HepG2 (cell line): ENCODE data around the gene CDR2L. TPM values are rescaled to one million over a fixed set of nuclear protein-coding genes. Genes with fewer than 3 reads are reported as not detected.
A peak's percentile ranks its signal among the peaks of the same experiment; 100 is the strongest.

Experiments
- EP300 ChIP-seq, 3 experiments: sonication (generic) in 1 of 3; formaldehyde crosslinking in 1 of 3; IDR thresholded peaks; 2 replicates each; pipeline versions ENCODE4 v1.5.1 to v1.6.1; 2011 to 2020; ENCODE audit warnings: low read depth in 2 of 3, low read length in 2 of 3, borderline replicate concordance in 1 of 3, improper control_type of control experiment in 1 of 3, mild to moderate bottlenecking in 1 of 3, missing genetic modification reagents in 1 of 3, moderate library complexity in 1 of 3
- FLYWCH1 ChIP-seq: sonication (generic); formaldehyde crosslinking; IDR thresholded peaks from 2 replicates; pipeline ENCODE4 v1.8.1; 2023; ENCODE audit warnings: mild to moderate bottlenecking, missing genetic modification reagents
- HOXD1 ChIP-seq: sonication (generic); formaldehyde crosslinking; IDR thresholded peaks from 2 replicates; pipeline ENCODE4 v1.5.0; 2020; ENCODE audit warnings: missing genetic modification reagents
- NR2F1 ChIP-seq, 2 experiments: fragments of 450-650 bp in 1 of 2; formaldehyde crosslinking in 1 of 2; IDR thresholded peaks; 2 replicates each; pipeline versions ENCODE4 v1.5.0 to v1.6.1; 2016 to 2020; ENCODE audit warnings: mild to moderate bottlenecking in 1 of 2, missing compliant biosample characterization in 1 of 2, missing genetic modification reagents in 1 of 2, moderate library complexity in 1 of 2
- RFXANK ChIP-seq: IDR thresholded peaks from 2 replicates; pipeline ENCODE4 v1.6.1; 2016
- ZNF264 ChIP-seq: sonication (generic); formaldehyde crosslinking; IDR thresholded peaks from 2 replicates; pipeline ENCODE4 v1.4.0; 2020; ENCODE audit warnings: missing genetic modification reagents
- ZNF337 ChIP-seq: sonication (generic); formaldehyde crosslinking; IDR thresholded peaks from 2 replicates; pipeline ENCODE4 v1.5.1; 2020; ENCODE audit warnings: missing genetic modification reagents, low read depth, mild to moderate bottlenecking, borderline replicate concordance
- ZNF33A ChIP-seq: sonication (generic); formaldehyde crosslinking; IDR thresholded peaks from 2 replicates; pipeline ENCODE4 v1.5.1; 2020; ENCODE audit warnings: missing genetic modification reagents, mild to moderate bottlenecking, moderate library complexity, borderline replicate concordance
- ZNF367 ChIP-seq: sonication (generic); formaldehyde crosslinking; IDR thresholded peaks from 2 replicates; pipeline ENCODE4 v1.4.0; 2020; ENCODE audit warnings: missing genetic modification reagents, borderline replicate concordance
- ZXDC ChIP-seq: sonication (generic); formaldehyde crosslinking; IDR thresholded peaks from 2 replicates; pipeline ENCODE4 v1.5.0; 2020; ENCODE audit warnings: mild to moderate bottlenecking, missing genetic modification reagents
- polyA plus RNA-seq, 8 experiments: library from polyadenylated mRNA; depleted of rRNA in 3 of 8; stranded (reverse) in 7 of 8; unstranded in 1 of 8; fragments of >200 nt; fragmentation: Illumina TruSeq in 4 of 8; extraction: Trizol in 4 of 8; gene quantifications; 2 replicates each; pipeline versions ENCODE4 v1.2.1 to v1.2.3, GENCODE V29; 2011 to 2016; ENCODE audit warnings: low read depth in 4 of 8, missing spikeins in 1 of 8, mixed read lengths in 1 of 8; ENCODE audit not compliant: insufficient read depth in 1 of 8
- total RNA-seq, 5 experiments: library from RNA; depleted of rRNA; stranded (reverse); fragments of >200 nt; fragmentation: Illumina TruSeq; extraction: Trizol; gene quantifications; 2 replicates each; pipeline ENCODE4 v1.2.3, GENCODE V29; 2016; ENCODE audit warnings: low read depth in 1 of 5
- TF ChIP-seq, protein P1 (sequence below): conservative IDR thresholded peaks from 2 replicates; pipeline ENCODE4 v1.6.1; 2018; ENCODE audit warnings: missing genetic modification reagents
- TF ChIP-seq, protein P2 (sequence below): IDR thresholded peaks from 2 replicates; pipeline ENCODE4 v1.4.0; 2020; ENCODE audit warnings: mild to moderate bottlenecking, missing genetic modification reagents
- TF ChIP-seq, protein P3 (sequence below): sonication (generic); formaldehyde crosslinking; IDR thresholded peaks from 2 replicates; pipeline ENCODE4 v1.4.0; 2020; ENCODE audit warnings: missing genetic modification reagents

The CDR2L gene
- total and polyA plus RNA-seq, 2 of the 13 experiments (the other 11 are each of a cell fraction or from before 2014, with no cell fraction given), result 1.9 to 2.1 TPM

- TF ChIP-seq, protein P1, sequence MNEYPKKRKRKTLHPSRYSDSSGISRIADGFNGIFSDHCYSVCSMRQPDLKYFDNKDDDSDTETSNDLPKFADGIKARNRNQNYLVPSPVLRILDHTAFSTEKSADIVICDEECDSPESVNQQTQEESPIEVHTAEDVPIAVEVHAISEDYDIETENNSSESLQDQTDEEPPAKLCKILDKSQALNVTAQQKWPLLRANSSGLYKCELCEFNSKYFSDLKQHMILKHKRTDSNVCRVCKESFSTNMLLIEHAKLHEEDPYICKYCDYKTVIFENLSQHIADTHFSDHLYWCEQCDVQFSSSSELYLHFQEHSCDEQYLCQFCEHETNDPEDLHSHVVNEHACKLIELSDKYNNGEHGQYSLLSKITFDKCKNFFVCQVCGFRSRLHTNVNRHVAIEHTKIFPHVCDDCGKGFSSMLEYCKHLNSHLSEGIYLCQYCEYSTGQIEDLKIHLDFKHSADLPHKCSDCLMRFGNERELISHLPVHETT, result peak; percentile 51
- no peak for TF ChIP-seq ZNF33A
- no peak; the same call in 1 of the 2 replicates for TF ChIP-seq RFXANK (CRISPR knock-in tag)
- TF ChIP-seq ZNF264 (CRISPR knock-in tag), result no peak
- TF ChIP-seq ZNF367 (CRISPR knock-in tag), result no peak; the same call in 1 of the 2 replicates
- TF ChIP-seq NR2F1 (CRISPR knock-in tag; IDR thresholded peaks at IDR 0.05), result peak; percentile 37 to 61; a peak in 3 of 4 replicates
- no peak for TF ChIP-seq FLYWCH1 (CRISPR knock-in tag)
- TF ChIP-seq, protein P2, sequence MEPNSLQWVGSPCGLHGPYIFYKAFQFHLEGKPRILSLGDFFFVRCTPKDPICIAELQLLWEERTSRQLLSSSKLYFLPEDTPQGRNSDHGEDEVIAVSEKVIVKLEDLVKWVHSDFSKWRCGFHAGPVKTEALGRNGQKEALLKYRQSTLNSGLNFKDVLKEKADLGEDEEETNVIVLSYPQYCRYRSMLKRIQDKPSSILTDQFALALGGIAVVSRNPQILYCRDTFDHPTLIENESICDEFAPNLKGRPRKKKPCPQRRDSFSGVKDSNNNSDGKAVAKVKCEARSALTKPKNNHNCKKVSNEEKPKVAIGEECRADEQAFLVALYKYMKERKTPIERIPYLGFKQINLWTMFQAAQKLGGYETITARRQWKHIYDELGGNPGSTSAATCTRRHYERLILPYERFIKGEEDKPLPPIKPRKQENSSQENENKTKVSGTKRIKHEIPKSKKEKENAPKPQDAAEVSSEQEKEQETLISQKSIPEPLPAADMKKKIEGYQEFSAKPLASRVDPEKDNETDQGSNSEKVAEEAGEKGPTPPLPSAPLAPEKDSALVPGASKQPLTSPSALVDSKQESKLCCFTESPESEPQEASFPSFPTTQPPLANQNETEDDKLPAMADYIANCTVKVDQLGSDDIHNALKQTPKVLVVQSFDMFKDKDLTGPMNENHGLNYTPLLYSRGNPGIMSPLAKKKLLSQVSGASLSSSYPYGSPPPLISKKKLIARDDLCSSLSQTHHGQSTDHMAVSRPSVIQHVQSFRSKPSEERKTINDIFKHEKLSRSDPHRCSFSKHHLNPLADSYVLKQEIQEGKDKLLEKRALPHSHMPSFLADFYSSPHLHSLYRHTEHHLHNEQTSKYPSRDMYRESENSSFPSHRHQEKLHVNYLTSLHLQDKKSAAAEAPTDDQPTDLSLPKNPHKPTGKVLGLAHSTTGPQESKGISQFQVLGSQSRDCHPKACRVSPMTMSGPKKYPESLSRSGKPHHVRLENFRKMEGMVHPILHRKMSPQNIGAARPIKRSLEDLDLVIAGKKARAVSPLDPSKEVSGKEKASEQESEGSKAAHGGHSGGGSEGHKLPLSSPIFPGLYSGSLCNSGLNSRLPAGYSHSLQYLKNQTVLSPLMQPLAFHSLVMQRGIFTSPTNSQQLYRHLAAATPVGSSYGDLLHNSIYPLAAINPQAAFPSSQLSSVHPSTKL (CRISPR knock-in tag), result peak; percentile 72
- TF ChIP-seq HOXD1, result no peak
- TF ChIP-seq EP300 (IDR thresholded peaks at IDR 0.05; ENCODE audit: low read depth in 2 of 2, low read length in 2 of 2), result peak in 1 of 2 experiments; percentile 56; a peak in 1 of 4 replicates
- no peak; the same call in 1 of the 2 replicates for TF ChIP-seq EP300 (CRISPR knock-in tag; IDR thresholded peaks at IDR 0.05; ENCODE audit: borderline replicate concordance)
- TF ChIP-seq, protein P3, sequence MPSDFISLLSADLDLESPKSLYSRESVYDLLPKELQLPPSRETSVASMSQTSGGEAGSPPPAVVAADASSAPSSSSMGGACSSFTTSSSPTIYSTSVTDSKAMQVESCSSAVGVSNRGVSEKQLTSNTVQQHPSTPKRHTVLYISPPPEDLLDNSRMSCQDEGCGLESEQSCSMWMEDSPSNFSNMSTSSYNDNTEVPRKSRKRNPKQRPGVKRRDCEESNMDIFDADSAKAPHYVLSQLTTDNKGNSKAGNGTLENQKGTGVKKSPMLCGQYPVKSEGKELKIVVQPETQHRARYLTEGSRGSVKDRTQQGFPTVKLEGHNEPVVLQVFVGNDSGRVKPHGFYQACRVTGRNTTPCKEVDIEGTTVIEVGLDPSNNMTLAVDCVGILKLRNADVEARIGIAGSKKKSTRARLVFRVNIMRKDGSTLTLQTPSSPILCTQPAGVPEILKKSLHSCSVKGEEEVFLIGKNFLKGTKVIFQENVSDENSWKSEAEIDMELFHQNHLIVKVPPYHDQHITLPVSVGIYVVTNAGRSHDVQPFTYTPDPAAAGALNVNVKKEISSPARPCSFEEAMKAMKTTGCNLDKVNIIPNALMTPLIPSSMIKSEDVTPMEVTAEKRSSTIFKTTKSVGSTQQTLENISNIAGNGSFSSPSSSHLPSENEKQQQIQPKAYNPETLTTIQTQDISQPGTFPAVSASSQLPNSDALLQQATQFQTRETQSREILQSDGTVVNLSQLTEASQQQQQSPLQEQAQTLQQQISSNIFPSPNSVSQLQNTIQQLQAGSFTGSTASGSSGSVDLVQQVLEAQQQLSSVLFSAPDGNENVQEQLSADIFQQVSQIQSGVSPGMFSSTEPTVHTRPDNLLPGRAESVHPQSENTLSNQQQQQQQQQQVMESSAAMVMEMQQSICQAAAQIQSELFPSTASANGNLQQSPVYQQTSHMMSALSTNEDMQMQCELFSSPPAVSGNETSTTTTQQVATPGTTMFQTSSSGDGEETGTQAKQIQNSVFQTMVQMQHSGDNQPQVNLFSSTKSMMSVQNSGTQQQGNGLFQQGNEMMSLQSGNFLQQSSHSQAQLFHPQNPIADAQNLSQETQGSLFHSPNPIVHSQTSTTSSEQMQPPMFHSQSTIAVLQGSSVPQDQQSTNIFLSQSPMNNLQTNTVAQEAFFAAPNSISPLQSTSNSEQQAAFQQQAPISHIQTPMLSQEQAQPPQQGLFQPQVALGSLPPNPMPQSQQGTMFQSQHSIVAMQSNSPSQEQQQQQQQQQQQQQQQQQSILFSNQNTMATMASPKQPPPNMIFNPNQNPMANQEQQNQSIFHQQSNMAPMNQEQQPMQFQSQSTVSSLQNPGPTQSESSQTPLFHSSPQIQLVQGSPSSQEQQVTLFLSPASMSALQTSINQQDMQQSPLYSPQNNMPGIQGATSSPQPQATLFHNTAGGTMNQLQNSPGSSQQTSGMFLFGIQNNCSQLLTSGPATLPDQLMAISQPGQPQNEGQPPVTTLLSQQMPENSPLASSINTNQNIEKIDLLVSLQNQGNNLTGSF (CRISPR knock-in tag), result peak; percentile 47; the same call in 1 of the 2 replicates
- no peak for TF ChIP-seq ZXDC (CRISPR knock-in tag)
- peak; percentile 65; the same call in 1 of the 2 replicates for TF ChIP-seq ZNF337 (CRISPR knock-in tag)
Measured at GRCh38 chr17:75046407-75047289, 59.2 kb downstream of the CDR2L start, which contains the start of the genes ATP5PD and KCTD2 (continued).
